Pancreas (tissue), 10 donors: ENCODE measurements around the gene MRPS6. TPM values are rescaled to one million over a fixed set of nuclear protein-coding genes. Genes with fewer than 3 reads are reported as not detected.

Experiments used
- ATAC-seq, 4 donors: fragments of 200-7000 bp; cut with Tn5 transposase; one replicate each; pipeline versions ENCODE4 v1.8.0 to v1.9.1; 2020; ENCODE audit warnings: mild to moderate bottlenecking in 4 of 4, moderate library complexity in 4 of 4
- DNase-seq, 6 donors: peaks; one replicate each; pipeline ENCODE4 v3.0.0-alpha.2; 2020
- FAIRE-seq: peaks from 2 replicates; lab custom pipeline; 2012; peaks lifted over from hg19 to GRCh38; lab: Jason Lieb, UNC
- H3K27ac ChIP-seq, 4 donors: fragments of 200-600 bp; sonication (generic); 1 replicate in 3 of 4; 2 replicates in 1 of 4; pipeline versions ENCODE4 v1.5.0 to v1.8.0; 2020
- H3K27me3 ChIP-seq, 4 donors: fragments of 200-600 bp; one replicate each; pipeline ENCODE4 v1.8.0; 2021
- H3K36me3 ChIP-seq, 3 donors: fragments of 200-600 bp; sonication (generic) in 1 of 3; one replicate each; pipeline versions ENCODE4 v1.5.0 to v1.8.0; 2020 to 2021
- H3K4me1 ChIP-seq, 3 donors: fragments of 200-600 bp; one replicate each; pipeline ENCODE4 v1.8.0; 2021
- H3K4me3 ChIP-seq, 4 donors: fragments of 200-600 bp; sonication (generic) in 2 of 4; one replicate each; pipeline versions ENCODE4 v1.5.0 to v1.8.0; 2020 to 2021
- H3K9me3 ChIP-seq, 4 donors: fragments of 200-600 bp; one replicate each; pipeline ENCODE4 v1.8.0; 2021
- CTCF ChIP-seq, 4 donors: fragments of 200-600 bp; sonication (generic) in 3 of 4; IDR thresholded peaks; one replicate each; pipeline versions ENCODE4 v1.5.0 to v1.8.0; 2021; ENCODE audit warnings: antibody characterized with exemption in 4 of 4
- WGBS, 2 donors: extraction: QIAGEN DNeasy Blood & Tissue Kit; methylation state at CpG; one replicate each; pipeline ENCODE4 v1.1.7; 2013; 5-methylcytosine and 5-hydroxymethylcytosine counted together
- intact Hi-C, 3 donors: fragments of 100-400 bp; cut with DNase I; formaldehyde crosslinking; loops; one replicate each; pipeline versions ENCODE4 v1.11.1 to v1.14.2; 2022
- polyA plus RNA-seq, 2 donors: library from polyadenylated mRNA; stranded (reverse); fragments of 200-250 nt; gene quantifications; one replicate each; pipeline ENCODE4 v1.2.3, GENCODE V29; 2013
- total RNA-seq, 6 donors: library from RNA; stranded (reverse); fragmentation: NEBNext Ultra II Directional in 4 of 6; extraction: Animal tissue kit (Norgen Biotek cat#: 25700) in 4 of 6; gene quantifications; one replicate each; pipeline versions ENCODE4 v1.2.1 to v1.2.4, GENCODE V29; 2021 to 2023
- donor health status: healthy with polysubstance abuse.
- donor health status: DM: no; HTN: no; CAD: no; lungs with moderate emphysema.
- donor health status: DM: no; HTN: no; CAD: no.
- donor health status: control.
- donor health status: control.
- donor health status: Bipolar disorder and iron deficiency.
- donor health status: DM: yes; HTN: yes; CAD: no.
- donor health status: DM: no; HTN: no; CAD: no.
- donor health status: DM: no; HTN: no; CAD: no.
- donor health status: DM: yes; HTN: yes; CAD: no.

The MRPS6 gene
- total and polyA plus RNA-seq, 8 donors: 9.9 to 18.5 (median 13.1) TPM

- 62 to 69% methylated on average over 6 of the region's 6 CpGs for WGBS, 2 donors
- no peak for ATAC-seq
- no peak overlapping the region for H3K4me3 ChIP-seq
- DNase-seq: no peak
- no peak for FAIRE-seq
- no peaks in the 10 kb centered on the region for H3K27me3 ChIP-seq
- no peaks in the 10 kb centered on the region for H3K9me3 ChIP-seq
- H3K36me3 ChIP-seq: no peaks in the 10 kb centered on the region
- no peak for TF ChIP-seq CTCF (IDR thresholded peaks at IDR 0.05)
- no peak overlapping the region for H3K27ac ChIP-seq
- intact Hi-C loops: no loop called here
- peaks cover 0 to 10% (median 0%) of the 10 kb centered on the region in 3 donors for H3K4me1 ChIP-seq
These were observed 19.0 kb downstream of the MRPS6 start for GRCh38 chr21:34092262-34092921.

GRCh38 chr21:34093083-34093482, 19.7 kb downstream of the MRPS6 start:
- no peak for FAIRE-seq
- Histone ChIP-seq H3K27ac (no peak overlapping the region), H3K4me1 (peaks cover 0 to 10% (median 0%) of the 10 kb centered on the region in 3 donors), H3K36me3 (no peaks in the 10 kb centered on the region), H3K4me3 (no peak overlapping the region), H3K9me3 (no peaks in the 10 kb centered on the region), H3K27me3 (no peaks in the 10 kb centered on the region)
- TF ChIP-seq CTCF (IDR thresholded peaks at IDR 0.05): no peak
- ATAC-seq: no peak
- 85 to 87% methylated on average over 3 of the region's 3 CpGs for WGBS, 2 donors
- intact Hi-C loops: no loop called here
- DNase-seq: no peak

GRCh38 chr21:34094949-34095348, 21.6 kb downstream of the MRPS6 start:
- H3K4me3 ChIP-seq: no peak overlapping the region
- WGBS, 2 donors: 82 to 83% methylated on average over 7 of the region's 7 CpGs
- intact Hi-C loops: no loop called here
- no peaks in the 10 kb centered on the region for H3K27me3 ChIP-seq
- no peaks in the 10 kb centered on the region for H3K4me1 ChIP-seq
- H3K36me3 ChIP-seq: no peaks in the 10 kb centered on the region
- no peaks in the 10 kb centered on the region for H3K9me3 ChIP-seq
- no peak overlapping the region for H3K27ac ChIP-seq
- ATAC-seq: no peak
- FAIRE-seq: no peak
- DNase-seq: no peak
- TF ChIP-seq CTCF (IDR thresholded peaks at IDR 0.05): no peak

- DNase-seq: no peak
- H3K4me1 ChIP-seq: no peaks in the 10 kb centered on the region
- H3K9me3 ChIP-seq: no peaks in the 10 kb centered on the region
- no peak for ATAC-seq
- intact Hi-C loops: no loop called here
- H3K27ac ChIP-seq: no peak overlapping the region
- WGBS, 2 donors: 82 to 95% methylated on average over 2 of the region's 2 CpGs
- no peaks in the 10 kb centered on the region for H3K36me3 ChIP-seq
- no peak for FAIRE-seq
- no peak for TF ChIP-seq CTCF (IDR thresholded peaks at IDR 0.05)
- H3K27me3 ChIP-seq: no peaks in the 10 kb centered on the region
- no peak overlapping the region for H3K4me3 ChIP-seq
These were observed 24.1 kb downstream of the MRPS6 start for GRCh38 chr21:34097442-34097841.

GRCh38 chr21:34100337-34100736, 27.0 kb downstream of the MRPS6 start:
- Histone ChIP-seq H3K4me1 (peaks cover 0 to 7% (median 0%) of the 10 kb centered on the region in 3 donors), H3K9me3 (no peaks in the 10 kb centered on the region), H3K4me3 (no peak overlapping the region), H3K36me3 (no peaks in the 10 kb centered on the region), H3K27ac (no peak overlapping the region), H3K27me3 (no peaks in the 10 kb centered on the region)
- ATAC-seq (no peak), FAIRE-seq (no peak), DNase-seq (no peak)
- TF ChIP-seq CTCF (IDR thresholded peaks at IDR 0.05): no peak
- intact Hi-C loops: no loop called here
- 92 to 94% methylated on average over 2 of the region's 2 CpGs for WGBS, 2 donors
